ENCODE data around the gene GFRAL. TPM values are rescaled to one million over a fixed set of nuclear protein-coding genes. Genes with fewer than 3 reads are reported as not detected.

Gene GFRAL
- total RNA-seq, 2 donors from 2014 or later = not detected

- no peaks in the 10 kb centered on the region for H3K4me1 Mint-ChIP-seq
- no peaks in the 10 kb centered on the region for H3K27me3 Mint-ChIP-seq
- H3K4me3 Mint-ChIP-seq = no peak overlapping the region
- peaks cover 19% of the 10 kb centered on the region for H3K9me3 Mint-ChIP-seq
- no peak overlapping the region for H3K27ac Mint-ChIP-seq
- H3K36me3 Mint-ChIP-seq (ENCODE audit: low read depth) = no peaks in the 10 kb centered on the region
- ATAC-seq (replicated peaks) = no peak
These were observed 122.0 kb downstream of the GFRAL start for GRCh38 chr6:55449225-55449624.

- Mint-ChIP-seq H3K9me3 (peaks cover 19% of the 10 kb centered on the region), H3K4me1 (no peaks in the 10 kb centered on the region), H3K27ac (no peak overlapping the region), H3K4me3 (no peak overlapping the region), H3K36me3 (ENCODE audit: low read depth) (no peaks in the 10 kb centered on the region), H3K27me3 (no peaks in the 10 kb centered on the region)
- no peak for ATAC-seq (replicated peaks)
These were observed 122.7 kb downstream of the GFRAL start for GRCh38 chr6:55450005-55450404.

Other genes starting within 250 kb of the GFRAL start
- gene HCRTR2, start 153.0 kb upstream of the GFRAL start, total RNA-seq = not detected